Trophoblast cell (in vitro differentiated cells and primary cell): ENCODE results near the gene LDLRAD4.

Experiments used
- DNase-seq, 2 donors: peaks; one replicate each; pipeline ENCODE4 v3.0.0-alpha.2; 2016
- H2AFZ ChIP-seq: 2 replicates; pipeline ENCODE4 v1.6.1; 2013; ENCODE audit warnings: low read length, moderate library complexity, mild to moderate bottlenecking; ENCODE audit not compliant: insufficient read depth, poor library complexity
- H2AK5ac ChIP-seq: 2 replicates; pipeline ENCODE4 v1.6.1; 2013; ENCODE audit warnings: mild to moderate bottlenecking, low read length
- H2BK120ac ChIP-seq: 2 replicates; pipeline ENCODE4 v1.6.1; 2013; ENCODE audit warnings: low read length, mild to moderate bottlenecking, moderate library complexity; ENCODE audit not compliant: insufficient read depth, poor library complexity
- H2BK12ac ChIP-seq: 2 replicates; pipeline ENCODE4 v1.6.1; 2013; ENCODE audit warnings: mild to moderate bottlenecking, low read length, moderate library complexity
- H2BK5ac ChIP-seq: 2 replicates; pipeline ENCODE4 v1.6.1; 2013; ENCODE audit warnings: low read length, low read depth, moderate library complexity, mild to moderate bottlenecking; ENCODE audit not compliant: poor library complexity
- H3K14ac ChIP-seq: 2 replicates; pipeline ENCODE4 v1.6.1; 2013; ENCODE audit warnings: mild to moderate bottlenecking, low read length
- H3K18ac ChIP-seq: 2 replicates; pipeline ENCODE4 v1.6.1; 2013; ENCODE audit warnings: mild to moderate bottlenecking, low read length
- H3K23ac ChIP-seq: 2 replicates; pipeline ENCODE4 v1.6.1; 2013; ENCODE audit warnings: low read length
- H3K27ac ChIP-seq: 2 replicates; pipeline ENCODE4 v1.5.1; 2013; ENCODE audit warnings: low read depth, mild to moderate bottlenecking, inconsistent platforms, low read length, moderate library complexity
- H3K27me3 ChIP-seq: 2 replicates; pipeline ENCODE4 v1.6.1; 2013; ENCODE audit warnings: inconsistent platforms, mild to moderate bottlenecking, low read length, moderate library complexity; ENCODE audit not compliant: insufficient read depth
- H3K36me3 ChIP-seq, 2 experiments: 1 replicate in 1 of 2; 2 replicates in 1 of 2; pipeline ENCODE4 v1.6.1; 2013; ENCODE audit warnings: low read length in 2 of 2, mild to moderate bottlenecking in 2 of 2, moderate library complexity in 1 of 2; ENCODE audit not compliant: insufficient read depth in 2 of 2, control insufficient read depth in 1 of 2
- H3K4ac ChIP-seq: 2 replicates; pipeline ENCODE4 v1.6.1; 2013; ENCODE audit warnings: low read depth, mild to moderate bottlenecking, low read length, moderate library complexity
- H3K4me1 ChIP-seq, 2 experiments: 1 replicate in 1 of 2; 2 replicates in 1 of 2; pipeline ENCODE4 v1.6.1; 2013; ENCODE audit warnings: low read length in 2 of 2, mild to moderate bottlenecking in 2 of 2, moderate library complexity in 1 of 2; ENCODE audit not compliant: insufficient read depth in 2 of 2, control insufficient read depth in 1 of 2
- H3K4me2 ChIP-seq: 2 replicates; pipeline ENCODE4 v1.6.1; 2013; ENCODE audit warnings: inconsistent platforms, mild to moderate bottlenecking, low read length, moderate library complexity
- H3K4me3 ChIP-seq: 2 replicates; pipeline ENCODE4 v1.5.1; 2013; ENCODE audit warnings: mild to moderate bottlenecking, low read depth, low read length, inconsistent platforms
- H3K79me1 ChIP-seq: one replicate; pipeline ENCODE4 v1.6.1; 2013; ENCODE audit warnings: low read length
- H3K79me2 ChIP-seq: 2 replicates; pipeline ENCODE4 v1.6.1; 2013; ENCODE audit warnings: low read length, mild to moderate bottlenecking; ENCODE audit not compliant: control insufficient read depth, insufficient read depth, poor library complexity
- H3K9ac ChIP-seq: 2 replicates; pipeline ENCODE4 v1.6.1; 2013; ENCODE audit warnings: mild to moderate bottlenecking, low read length
- H3K9me3 ChIP-seq: 2 replicates; pipeline ENCODE4 v1.6.1; 2013; ENCODE audit warnings: low read depth, mild to moderate bottlenecking, control low read depth, inconsistent platforms, low read length; ENCODE audit not compliant: insufficient read depth
- H4K12ac ChIP-seq: 2 replicates; pipeline ENCODE4 v1.6.1; 2013; ENCODE audit warnings: low read depth, mild to moderate bottlenecking, low read length, moderate library complexity
- H4K8ac ChIP-seq: 2 replicates; pipeline ENCODE4 v1.6.1; 2013; ENCODE audit warnings: low read depth, mild to moderate bottlenecking, low read length, moderate library complexity
- H4K91ac ChIP-seq: one replicate; pipeline ENCODE4 v1.6.1; 2013; ENCODE audit warnings: low read depth, mild to moderate bottlenecking, low read length, moderate library complexity
- WGBS: extraction: QIAGEN DNeasy Blood & Tissue Kit; methylation state at CpG from one replicate; pipeline ENCODE4 v1.1.7; 2013; ENCODE audit warnings: missing lambda C conversion rate; ENCODE audit not compliant: insufficient read length, insufficient coverage; ENCODE audit errors: extremely low coverage; 5-methylcytosine and 5-hydroxymethylcytosine counted together

Gene LDLRAD4

GRCh38 chr18:13477147-13477683 lies 258.7 kb downstream of the LDLRAD4 start:
- Histone ChIP-seq H3K14ac (no peak overlapping the region), H2BK5ac (no peak overlapping the region), H3K9ac (no peak overlapping the region), H3K36me3 (peaks cover 0 to 1% of the 10 kb centered on the region in 2 experiments), H4K91ac (no peak overlapping the region), H3K9me3 (peaks cover 7% of the 10 kb centered on the region), H3K4ac (no peak overlapping the region), H3K27me3 (no peaks in the 10 kb centered on the region), H3K18ac (no peak overlapping the region), H4K12ac (no peak overlapping the region), H2BK120ac (no peak overlapping the region), H3K79me1 (no peaks in the 10 kb centered on the region), H3K4me2 (no peak overlapping the region), H3K4me1 (peaks cover 0 to 12% of the 10 kb centered on the region in 2 experiments), H2AFZ (no peak overlapping the region), H3K27ac (no peak overlapping the region), H2AK5ac (no peak overlapping the region), H2BK12ac (no peak overlapping the region), H3K79me2 (no peaks in the 10 kb centered on the region), H3K4me3 (no peak overlapping the region), H3K23ac (no peak overlapping the region), H4K8ac (no peak overlapping the region)
- no CpG with 5 or more reads among the region's 6 CpGs for WGBS
- no peak for DNase-seq

GRCh38 chr18:13480571-13481255 lies 262.2 kb downstream of the LDLRAD4 start:
- no peak overlapping the region for H3K18ac ChIP-seq
- no peak overlapping the region for H4K8ac ChIP-seq
- no peak overlapping the region for H3K27ac ChIP-seq
- H3K36me3 ChIP-seq = no peaks in the 10 kb centered on the region
- no peaks in the 10 kb centered on the region for H3K79me1 ChIP-seq
- H4K12ac ChIP-seq = no peak overlapping the region
- WGBS = no CpG with 5 or more reads among the region's 11 CpGs
- H2AFZ ChIP-seq = no peak overlapping the region
- H3K9ac ChIP-seq = no peak overlapping the region
- H2BK5ac ChIP-seq = no peak overlapping the region
- H2AK5ac ChIP-seq = no peak overlapping the region
- no peak overlapping the region for H3K4ac ChIP-seq
- no peaks in the 10 kb centered on the region for H3K27me3 ChIP-seq
- no peak overlapping the region for H4K91ac ChIP-seq
- H3K79me2 ChIP-seq = no peaks in the 10 kb centered on the region
- peaks cover 7% of the 10 kb centered on the region for H3K9me3 ChIP-seq
- H3K23ac ChIP-seq = no peak overlapping the region
- DNase-seq = no peak
- H3K4me1 ChIP-seq = peaks cover 0 to 2% of the 10 kb centered on the region in 2 experiments
- no peak overlapping the region for H2BK120ac ChIP-seq
- H2BK12ac ChIP-seq = no peak overlapping the region
- no peak overlapping the region for H3K4me3 ChIP-seq
- H3K4me2 ChIP-seq = no peak overlapping the region
- no peak overlapping the region for H3K14ac ChIP-seq

DNA sequence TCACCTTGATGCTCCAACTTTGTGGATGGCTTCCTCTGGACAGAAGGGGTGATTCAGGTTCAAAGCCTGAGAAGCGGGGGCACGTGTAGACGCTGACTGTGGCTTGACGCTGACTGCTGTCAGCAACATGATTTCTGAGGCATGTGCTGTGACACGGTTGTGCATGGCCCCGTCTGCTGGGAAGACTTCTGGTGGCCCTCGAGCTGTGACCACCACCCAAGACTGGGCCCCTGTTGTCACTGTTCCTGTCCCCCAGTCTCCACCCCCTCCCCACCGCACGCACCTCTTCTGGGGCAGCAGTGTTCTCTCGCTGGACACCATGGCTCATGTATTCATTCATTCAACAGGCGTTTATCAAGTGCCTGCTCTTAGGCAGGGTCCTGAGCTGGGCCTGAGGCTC lies 262.8 kb downstream of the LDLRAD4 start:
- no peak overlapping the region for H2AK5ac ChIP-seq
- H3K9me3 ChIP-seq = peaks cover 7% of the 10 kb centered on the region
- no peak overlapping the region for H4K91ac ChIP-seq
- no peak overlapping the region for H3K4me3 ChIP-seq
- H3K79me2 ChIP-seq = no peaks in the 10 kb centered on the region
- no peaks in the 10 kb centered on the region for H3K27me3 ChIP-seq
- no peaks in the 10 kb centered on the region for H3K79me1 ChIP-seq
- no peak overlapping the region for H2AFZ ChIP-seq
- no peak overlapping the region for H3K9ac ChIP-seq
- no peaks in the 10 kb centered on the region for H3K4me1 ChIP-seq
- no peak overlapping the region for H3K27ac ChIP-seq
- H3K23ac ChIP-seq = no peak overlapping the region
- no peak overlapping the region for H3K18ac ChIP-seq
- H3K4ac ChIP-seq = no peak overlapping the region
- H3K14ac ChIP-seq = no peak overlapping the region
- no peak for DNase-seq
- no peak overlapping the region for H2BK5ac ChIP-seq
- WGBS = no CpG with 5 or more reads among the region's 11 CpGs
- no peaks in the 10 kb centered on the region for H3K36me3 ChIP-seq
- H2BK120ac ChIP-seq = no peak overlapping the region
- no peak overlapping the region for H4K12ac ChIP-seq
- no peak overlapping the region for H4K8ac ChIP-seq
- no peak overlapping the region for H2BK12ac ChIP-seq
- H3K4me2 ChIP-seq = no peak overlapping the region

GRCh38 chr18:13481820-13482617 lies 263.5 kb downstream of the LDLRAD4 start:
- Histone ChIP-seq H3K4ac (no peak overlapping the region), H3K4me3 (no peak overlapping the region), H3K14ac (no peak overlapping the region), H3K36me3 (no peaks in the 10 kb centered on the region), H3K18ac (no peak overlapping the region), H3K4me2 (no peak overlapping the region), H2BK5ac (no peak overlapping the region), H3K79me2 (no peaks in the 10 kb centered on the region), H4K8ac (no peak overlapping the region), H2BK12ac (no peak overlapping the region), H3K9ac (no peak overlapping the region), H3K27ac (no peak overlapping the region), H2AFZ (no peak overlapping the region), H3K27me3 (no peaks in the 10 kb centered on the region), H4K12ac (no peak overlapping the region), H2AK5ac (no peak overlapping the region), H3K23ac (no peak overlapping the region), H3K9me3 (peaks cover 7% of the 10 kb centered on the region), H4K91ac (no peak overlapping the region), H3K4me1 (no peaks in the 10 kb centered on the region), H2BK120ac (no peak overlapping the region), H3K79me1 (no peaks in the 10 kb centered on the region)
- DNase-seq = no peak
- no CpG with 5 or more reads among the region's 14 CpGs for WGBS
